Activated CD8-positive, alpha-beta T cell treated with anti-CD3 and anti-CD28 coated beads for 36 hours (primary cell): ENCODE measurements around the gene SERPINB1. TPM values are rescaled to one million over a fixed set of nuclear protein-coding genes. Genes with fewer than 3 reads are reported as not detected.

Experiments used
- ATAC-seq: fragments of 200-7000 bp; cut with Tn5 transposase; one replicate; pipeline ENCODE4 v1.10.0; 2021; ENCODE audit warnings: mild to moderate bottlenecking, moderate library complexity
- CTCF ChIA-PET: fragments of 350-600 bp; sonication (Branson Sonifier 250); formaldehyde crosslinking; loops from one replicate; lab custom pipeline; 2021; ENCODE audit warnings: antibody characterized with exemption; lab: Charles Lee
- POLR2A ChIA-PET: fragments of 350-600 bp; sonication (Branson Sonifier 250); formaldehyde crosslinking; loops from one replicate; lab custom pipeline; 2021; ENCODE audit warnings: antibody characterized with exemption; lab: Charles Lee
- DNase-seq: peaks from one replicate; pipeline ENCODE4 v3.0.0-alpha.2; 2020
- H3K27ac Mint-ChIP-seq: one replicate; pipeline ENCODE4 v1.8.0; 2021; ENCODE audit warnings: mild to moderate bottlenecking, mixed read lengths
- H3K27me3 Mint-ChIP-seq: one replicate; pipeline ENCODE4 v1.8.0; 2021; ENCODE audit warnings: mixed read lengths
- H3K36me3 Mint-ChIP-seq: one replicate; pipeline ENCODE4 v1.8.0; 2021; ENCODE audit warnings: low read depth, mixed read lengths
- H3K4me1 Mint-ChIP-seq: one replicate; pipeline ENCODE4 v1.8.0; 2021; ENCODE audit warnings: low read depth, mixed read lengths
- H3K4me3 Mint-ChIP-seq: one replicate; pipeline ENCODE4 v1.8.0; 2021; ENCODE audit warnings: mild to moderate bottlenecking, moderate library complexity, mixed read lengths
- H3K9me3 Mint-ChIP-seq: one replicate; pipeline ENCODE4 v1.8.0; 2021; ENCODE audit warnings: mixed read lengths
- intact Hi-C: fragments of 100-400 bp; cut with micrococcal nuclease; formaldehyde crosslinking; loops from one replicate; pipeline ENCODE4 v1.10.0; 2022
- total RNA-seq, 2 experiments: library from RNA; stranded (reverse); gene quantifications; one replicate each; pipeline ENCODE4 v1.2.3, GENCODE V29; 2021
- TF ChIP-seq, protein P1 (sequence below): fragments of 200-600 bp; IDR thresholded peaks from one replicate; pipeline ENCODE4 v1.8.0; 2022; ENCODE audit warnings: antibody characterized with exemption, mild to moderate bottlenecking

The SERPINB1 gene
- total RNA-seq, 2 experiments from 2014 or later: 55.8 to 60.0 TPM

DNA sequence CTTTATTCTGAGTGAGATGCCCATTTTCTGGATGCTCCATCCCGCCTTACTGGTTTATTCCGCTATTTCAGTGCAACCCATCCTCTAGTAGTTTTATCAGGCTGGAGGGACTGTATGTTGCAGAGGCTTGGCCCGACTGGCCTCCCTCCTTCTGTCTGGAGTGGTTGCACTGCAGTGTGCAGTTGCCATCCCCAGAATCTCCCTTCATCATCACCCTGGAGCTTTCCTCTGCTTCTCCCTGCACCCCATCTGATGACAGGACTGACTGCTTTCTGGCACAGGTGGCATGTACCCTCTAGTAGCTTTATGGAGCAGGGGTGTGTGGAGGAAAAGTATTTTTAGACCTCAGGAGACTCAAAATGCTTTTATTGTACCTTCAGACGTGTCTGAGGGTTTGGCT, 55.4 kb downstream of the SERPINB1 start:
- intact Hi-C loops: no loop called here
- POLR2A ChIA-PET: interaction anchor here (1.2 kb wide), 1 partner anchor 18 kb away, joined by 3 read pairs; no protein-coding TSS in a partner anchor
- CTCF ChIA-PET: no interaction called here
- no peaks in the 10 kb centered on the region for H3K9me3 Mint-ChIP-seq
- no peak overlapping the region for H3K27ac Mint-ChIP-seq
- H3K4me3 Mint-ChIP-seq: no peak overlapping the region
- H3K36me3 Mint-ChIP-seq: peaks cover 28% of the 10 kb centered on the region
- no peaks in the 10 kb centered on the region for H3K27me3 Mint-ChIP-seq
- ATAC-seq (no peak), DNase-seq (no peak)
- TF ChIP-seq, protein P1, sequence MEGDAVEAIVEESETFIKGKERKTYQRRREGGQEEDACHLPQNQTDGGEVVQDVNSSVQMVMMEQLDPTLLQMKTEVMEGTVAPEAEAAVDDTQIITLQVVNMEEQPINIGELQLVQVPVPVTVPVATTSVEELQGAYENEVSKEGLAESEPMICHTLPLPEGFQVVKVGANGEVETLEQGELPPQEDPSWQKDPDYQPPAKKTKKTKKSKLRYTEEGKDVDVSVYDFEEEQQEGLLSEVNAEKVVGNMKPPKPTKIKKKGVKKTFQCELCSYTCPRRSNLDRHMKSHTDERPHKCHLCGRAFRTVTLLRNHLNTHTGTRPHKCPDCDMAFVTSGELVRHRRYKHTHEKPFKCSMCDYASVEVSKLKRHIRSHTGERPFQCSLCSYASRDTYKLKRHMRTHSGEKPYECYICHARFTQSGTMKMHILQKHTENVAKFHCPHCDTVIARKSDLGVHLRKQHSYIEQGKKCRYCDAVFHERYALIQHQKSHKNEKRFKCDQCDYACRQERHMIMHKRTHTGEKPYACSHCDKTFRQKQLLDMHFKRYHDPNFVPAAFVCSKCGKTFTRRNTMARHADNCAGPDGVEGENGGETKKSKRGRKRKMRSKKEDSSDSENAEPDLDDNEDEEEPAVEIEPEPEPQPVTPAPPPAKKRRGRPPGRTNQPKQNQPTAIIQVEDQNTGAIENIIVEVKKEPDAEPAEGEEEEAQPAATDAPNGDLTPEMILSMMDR: no peak
- peaks cover 19% of the 10 kb centered on the region for H3K4me1 Mint-ChIP-seq

DNA sequence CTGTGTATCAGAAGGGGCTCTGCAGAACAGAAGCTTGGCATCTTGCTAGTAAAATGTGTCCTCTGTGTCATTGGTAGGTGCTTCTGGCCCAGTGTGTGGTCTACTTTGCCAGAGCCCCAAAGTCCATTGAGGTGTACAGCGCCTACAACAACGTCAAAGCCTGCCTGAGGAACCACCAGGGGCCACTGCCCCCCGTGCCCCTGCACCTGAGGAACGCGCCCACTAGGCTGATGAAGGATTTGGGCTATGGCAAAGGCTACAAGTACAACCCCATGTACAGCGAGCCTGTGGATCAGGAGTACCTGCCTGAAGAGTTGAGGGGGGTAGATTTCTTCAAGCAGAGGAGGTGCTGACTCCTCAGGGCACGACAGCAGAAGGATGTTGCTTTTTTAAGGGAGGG, 56.7 kb downstream of the SERPINB1 start:
- ChIA-PET CTCF (interaction anchor here (2.2 kb wide), 1 partner anchor 62 kb away, joined by 9 read pairs; no protein-coding TSS in a partner anchor), POLR2A (interaction anchor here (1.3 kb wide), 1 partner anchor 17 kb away, joined by 5 read pairs; no protein-coding TSS in a partner anchor)
- no peak overlapping the region for H3K27ac Mint-ChIP-seq
- H3K27me3 Mint-ChIP-seq: no peaks in the 10 kb centered on the region
- H3K36me3 Mint-ChIP-seq: peaks cover 34% of the 10 kb centered on the region
- peaks cover 15% of the 10 kb centered on the region for H3K4me1 Mint-ChIP-seq
- no peaks in the 10 kb centered on the region for H3K9me3 Mint-ChIP-seq
- H3K4me3 Mint-ChIP-seq: no peak overlapping the region
- intact Hi-C loops: no loop called here
- DNase-seq (no peak), ATAC-seq (no peak)
- TF ChIP-seq, protein P1: no peak

DNA sequence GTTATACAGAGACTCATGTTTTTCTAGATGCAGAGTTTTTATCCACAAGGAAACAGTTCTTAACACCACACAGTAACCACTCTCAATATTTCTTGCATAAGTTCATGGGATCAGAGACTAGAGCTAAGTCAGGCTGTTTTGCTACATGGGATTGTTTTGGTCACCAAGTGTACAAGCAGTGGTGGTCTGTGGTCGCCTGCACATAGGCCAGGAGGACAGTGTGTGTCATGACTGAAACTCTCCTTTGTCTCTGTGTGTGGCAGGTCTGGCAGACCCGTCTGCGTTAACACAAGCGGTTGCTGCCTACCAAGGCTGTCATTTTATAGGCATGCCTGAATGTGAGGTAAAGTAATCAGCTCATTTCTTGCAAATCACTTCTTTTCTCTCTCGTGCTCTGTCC, 57.6 kb downstream of the SERPINB1 start:
- Mint-ChIP-seq H3K4me3 (no peak overlapping the region), H3K27me3 (no peaks in the 10 kb centered on the region), H3K9me3 (no peaks in the 10 kb centered on the region), H3K4me1 (peaks cover 15% of the 10 kb centered on the region), H3K36me3 (peaks cover 37% of the 10 kb centered on the region), H3K27ac (no peak overlapping the region)
- DNase-seq (no peak), ATAC-seq (no peak)
- ChIA-PET CTCF (interaction anchor here (1.2 to 2.2 kb wide), 7 partner anchors 11 to 205 kb away, joined by 4 to 9 read pairs (median 5); partner anchors contain the start of gene MYLK4), POLR2A (interaction anchor here (0.6 to 2.0 kb wide), 3 partner anchors 11 to 92 kb away, joined by 3 to 8 read pairs (median 5); no protein-coding TSS in a partner anchor)
- intact Hi-C loops: no loop called here
- TF ChIP-seq, protein P1: no peak

DNA sequence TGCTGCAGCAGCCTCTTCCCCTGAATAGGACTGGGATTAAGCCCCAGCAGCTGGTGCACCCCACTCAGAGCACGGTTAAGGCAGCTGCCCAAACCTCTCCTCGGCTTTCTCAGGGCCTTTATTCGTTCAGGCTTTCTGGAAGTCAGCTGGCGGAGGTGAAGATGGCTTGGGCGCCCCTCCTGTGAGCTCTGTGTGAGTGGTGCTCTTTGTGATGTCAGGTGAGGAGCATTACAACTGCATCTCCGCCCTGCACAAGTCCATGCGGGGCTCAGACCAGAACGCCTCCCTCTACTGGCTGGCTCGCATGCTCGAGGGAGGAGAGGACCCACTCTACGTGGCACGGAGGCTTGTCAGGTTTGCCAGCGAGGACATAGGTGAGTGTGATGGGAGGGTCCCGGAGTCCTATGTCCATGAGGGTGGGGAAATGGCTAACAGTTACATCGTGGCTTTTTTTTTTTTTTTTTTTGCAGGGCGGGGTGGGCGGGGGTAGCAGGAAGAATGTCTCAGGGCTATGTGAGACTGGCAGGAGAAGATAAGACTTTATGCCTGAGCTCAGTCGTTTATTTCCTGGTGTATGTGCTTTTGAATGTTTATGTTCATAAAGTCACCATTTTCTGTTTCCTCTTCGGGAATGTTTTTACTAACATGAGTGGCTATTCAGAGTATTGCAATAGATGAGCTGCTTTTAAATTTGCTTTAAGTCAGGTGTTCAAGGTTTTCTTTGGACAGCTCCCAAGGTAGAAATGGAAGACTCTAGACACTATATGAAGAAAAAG, 58.3 kb downstream of the SERPINB1 start:
- DNase-seq: no peak
- no peak for ATAC-seq
- H3K4me1 Mint-ChIP-seq: peaks cover 12% of the 10 kb centered on the region
- no peaks in the 10 kb centered on the region for H3K9me3 Mint-ChIP-seq
- POLR2A ChIA-PET: interaction anchor here (0.6 to 2.0 kb wide), 6 partner anchors 10 to 33 kb away, joined by 3 to 9 read pairs (median 6); partner anchors contain the start of gene WRNIP1
- H3K36me3 Mint-ChIP-seq: peaks cover 44% of the 10 kb centered on the region
- no peak overlapping the region for H3K4me3 Mint-ChIP-seq
- no peaks in the 10 kb centered on the region for H3K27me3 Mint-ChIP-seq
- CTCF ChIA-PET: interaction anchor here (1.2 to 2.2 kb wide), 8 partner anchors 8 to 206 kb away, joined by 4 to 9 read pairs (median 6); partner anchors contain the start of gene MYLK4
- intact Hi-C loops: no loop called here
- TF ChIP-seq, protein P1: no peak
- H3K27ac Mint-ChIP-seq: no peak overlapping the region

DNA sequence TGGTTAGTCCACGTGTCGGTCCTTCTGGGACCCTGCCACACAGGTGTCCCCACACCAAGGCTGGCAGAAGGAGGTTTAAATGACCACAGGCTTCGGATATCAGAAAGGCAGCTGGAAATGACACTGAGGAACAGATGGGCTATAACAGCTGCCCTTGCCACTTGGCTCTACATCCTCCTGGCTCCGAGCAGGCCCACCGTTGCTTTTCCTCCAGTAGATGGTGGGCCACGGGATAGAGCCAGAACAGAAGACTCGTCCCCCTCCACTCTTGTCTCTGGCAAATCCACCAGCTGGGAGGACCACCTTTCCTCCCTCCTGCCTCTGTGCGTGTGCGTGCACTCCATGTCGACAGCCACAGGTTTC, 58.9 kb downstream of the SERPINB1 start:
- Mint-ChIP-seq H3K9me3 (no peaks in the 10 kb centered on the region), H3K27me3 (no peaks in the 10 kb centered on the region), H3K4me1 (peaks cover 12% of the 10 kb centered on the region), H3K27ac (no peak overlapping the region), H3K36me3 (peaks cover 43% of the 10 kb centered on the region), H3K4me3 (no peak overlapping the region)
- intact Hi-C loops: no loop called here
- CTCF ChIA-PET: interaction anchor here (0.8 to 2.0 kb wide), 6 partner anchors 9 to 206 kb away, joined by 3 to 8 read pairs (median 6); partner anchors contain the start of gene MYLK4
- POLR2A ChIA-PET: interaction anchor here (0.6 to 2.0 kb wide), 5 partner anchors 9 to 34 kb away, joined by 3 to 9 read pairs (median 8); partner anchors contain the start of gene WRNIP1
- DNase-seq (no peak), ATAC-seq (no peak)
- TF ChIP-seq, protein P1: no peak
